Sigmoid colon (tissue), 7 donors: Measurements from ENCODE around the gene SPATS2L. TPM values are rescaled to one million over a fixed set of nuclear protein-coding genes. Genes with fewer than 3 reads are reported as not detected.

Experiments used
- DNase-seq: peaks from one replicate; pipeline ENCODE4 v3.0.0-alpha.2; 2019
- H3K27ac ChIP-seq, 4 donors: fragments of 200-600 bp; sonication (generic); one replicate each; pipeline ENCODE4 v1.5.1; 2016 to 2019; ENCODE audit warnings: mild to moderate bottlenecking in 1 of 4
- H3K27me3 ChIP-seq, 3 donors: fragments of 200-600 bp; sonication (generic); one replicate each; pipeline ENCODE4 v1.5.1; 2019; ENCODE audit warnings: mild to moderate bottlenecking in 1 of 3
- H3K36me3 ChIP-seq, 4 donors: fragments of 200-600 bp; sonication (generic); one replicate each; pipeline ENCODE4 v1.5.1; 2016 to 2019
- H3K4me1 ChIP-seq, 4 donors: fragments of 200-600 bp; sonication (generic); one replicate each; pipeline ENCODE4 v1.5.1; 2017 to 2019
- H3K4me3 ChIP-seq, 4 donors: fragments of 200-600 bp; sonication (generic); one replicate each; pipeline ENCODE4 v1.5.1; 2017 to 2019; ENCODE audit warnings: mild to moderate bottlenecking in 2 of 4, moderate library complexity in 1 of 4
- H3K9me3 ChIP-seq, 4 donors: fragments of 200-600 bp in 3 of 4; sonication (generic) in 3 of 4; one replicate each; pipeline versions ENCODE4 v1.5.1 to v1.6.1; 2013 to 2019
- CTCF ChIP-seq, 4 experiments: fragments of 450-650 bp in 3 of 4; fragments of 200-600 bp in 1 of 4; IDR thresholded peaks; one replicate each; pipeline ENCODE4 v1.5.1; 2016 to 2019; ENCODE audit warnings: antibody characterized with exemption in 4 of 4, mild to moderate bottlenecking in 3 of 4, moderate library complexity in 2 of 4
- EP300 ChIP-seq, 4 donors: sonication (generic); formaldehyde crosslinking; IDR thresholded peaks; one replicate each; pipeline ENCODE4 v1.6.1; 2017; ENCODE audit warnings: antibody characterized with exemption in 4 of 4
- POLR2A ChIP-seq, 2 donors: fragments of 450-650 bp; IDR thresholded peaks; one replicate each; pipeline ENCODE4 v1.6.1; 2016; ENCODE audit warnings: antibody characterized with exemption in 2 of 2, mild to moderate bottlenecking in 2 of 2, moderate library complexity in 2 of 2
- POLR2AphosphoS5 ChIP-seq, 4 donors: sonication (generic); formaldehyde crosslinking; IDR thresholded peaks; one replicate each; pipeline ENCODE4 v1.6.1; 2017; ENCODE audit warnings: antibody characterized with exemption in 4 of 4
- WGBS, 2 donors: extraction: QIAGEN DNeasy Blood & Tissue Kit; methylation state at CpG; one replicate each; pipeline ENCODE4 v1.1.7; 2013; 5-methylcytosine and 5-hydroxymethylcytosine counted together
- intact Hi-C: fragments of 100-400 bp; cut with DNase I; formaldehyde crosslinking; loops from one replicate; pipeline ENCODE4 v1.15.1; 2023
- polyA plus RNA-seq, 3 donors: library from polyadenylated mRNA; stranded (reverse); fragments of 200-250 nt; gene quantifications; one replicate each; pipeline ENCODE4 v1.2.3, GENCODE V29; 2013
- total RNA-seq, 4 donors: library from RNA; depleted of rRNA; stranded (reverse); fragments of >200 nt; gene quantifications; one replicate each; pipeline ENCODE4 v1.1.0, GENCODE V29; 2016
- donor health status: healthy with polysubstance abuse.
- donor health status: Bipolar disorder and iron deficiency.
- donor health status: healthy.

Gene SPATS2L
- total RNA-seq, result 100 to 1,000 TPM in 2 of 4 donors, 10 to 100 TPM in 2; 63.5 to 153 (median 89.0) TPM
- polyA plus RNA-seq, result 100 to 1,000 TPM; 103 to 305 (median 167) TPM

GRCh38 chr2:200306196-200306930 lies at the start of gene SPATS2L:
TSS of gene SPATS2L (plus strand) at chr2:200306693. CDS start at chr2:200389245, 82,552 bp downstream.
- intact Hi-C loops, result loop anchor here (5.0 kb wide), 5 partner anchors 41 to 324 kb away; no protein-coding TSS in a partner anchor
- Histone ChIP-seq H3K4me1 (peaks cover 0 to 42% (median 26%) of the 10 kb centered on the region in 4 donors), H3K27ac (peak within 1 kb of the TSS; percentile 92 to 95 (median 93)), H3K36me3 (no peaks in the 10 kb centered on the region), H3K4me3 (peak within 1 kb of the TSS; percentile 77 to 98 (median 90)), H3K27me3 (no peaks in the 10 kb centered on the region), H3K9me3 (no peaks in the 10 kb centered on the region)
- peak; percentile 93 for DNase-seq
- WGBS, 2 donors, result 1% methylated on average over 69 of the region's 69 CpGs
- TF ChIP-seq CTCF (IDR thresholded peaks at IDR 0.05) (no peak), POLR2A (IDR thresholded peaks at IDR 0.05) (peak; percentile 35 to 40), POLR2AphosphoS5 (IDR thresholded peaks at IDR 0.05) (peak; percentile 75 to 89 (median 78)), EP300 (IDR thresholded peaks at IDR 0.05) (no peak)

- H3K4me3 ChIP-seq, result no peak overlapping the region
- no peaks in the 10 kb centered on the region for H3K36me3 ChIP-seq
- intact Hi-C loops, result no loop called here
- WGBS, 2 donors, result 92 to 95% methylated on average over 6 of the region's 6 CpGs
- no peak for TF ChIP-seq EP300 (IDR thresholded peaks at IDR 0.05)
- TF ChIP-seq POLR2A (IDR thresholded peaks at IDR 0.05), result no peak
- TF ChIP-seq POLR2AphosphoS5 (IDR thresholded peaks at IDR 0.05), result no peak
- no peak for TF ChIP-seq CTCF (IDR thresholded peaks at IDR 0.05)
- no peak for DNase-seq
- H3K27ac ChIP-seq, result no peak overlapping the region
- no peaks in the 10 kb centered on the region for H3K9me3 ChIP-seq
- no peaks in the 10 kb centered on the region for H3K27me3 ChIP-seq
- peaks cover 0 to 10% (median 3%) of the 10 kb centered on the region in 4 donors for H3K4me1 ChIP-seq
These were observed 48.9 kb upstream of the SPATS2L start for GRCh38 chr2:200257570-200257969.

- Histone ChIP-seq H3K9me3 (no peaks in the 10 kb centered on the region), H3K27me3 (no peaks in the 10 kb centered on the region), H3K27ac (no peak overlapping the region), H3K4me3 (no peak overlapping the region), H3K4me1 (peaks cover 0 to 7% (median 3%) of the 10 kb centered on the region in 4 donors), H3K36me3 (no peaks in the 10 kb centered on the region)
- 70 to 86% methylated on average over 5 of the region's 5 CpGs for WGBS, 2 donors
- DNase-seq, result no peak
- no peak for TF ChIP-seq EP300 (IDR thresholded peaks at IDR 0.05)
- TF ChIP-seq POLR2A (IDR thresholded peaks at IDR 0.05), result no peak
- intact Hi-C loops, result no loop called here
These were observed 48.4 kb upstream of the SPATS2L start for GRCh38 chr2:200258081-200258480.

GRCh38 chr2:200258881-200259576 lies 47.5 kb upstream of the SPATS2L start:
- no peaks in the 10 kb centered on the region for H3K9me3 ChIP-seq
- H3K27me3 ChIP-seq, result no peaks in the 10 kb centered on the region
- 79 to 84% methylated on average over 7 of the region's 7 CpGs for WGBS, 2 donors
- no peaks in the 10 kb centered on the region for H3K36me3 ChIP-seq
- H3K27ac ChIP-seq, result no peak overlapping the region
- no peak for TF ChIP-seq POLR2AphosphoS5 (IDR thresholded peaks at IDR 0.05)
- no peak for TF ChIP-seq POLR2A (IDR thresholded peaks at IDR 0.05)
- no peak for TF ChIP-seq EP300 (IDR thresholded peaks at IDR 0.05)
- no peak for TF ChIP-seq CTCF (IDR thresholded peaks at IDR 0.05)
- H3K4me1 ChIP-seq, result no peaks in the 10 kb centered on the region
- no peak overlapping the region for H3K4me3 ChIP-seq
- intact Hi-C loops, result no loop called here
- no peak for DNase-seq

- WGBS, 2 donors, result 26 to 75% methylated on average over 5 of the region's 5 CpGs
- TF ChIP-seq EP300 (IDR thresholded peaks at IDR 0.05), result no peak
- no peak for TF ChIP-seq CTCF (IDR thresholded peaks at IDR 0.05)
- no peak for TF ChIP-seq POLR2AphosphoS5 (IDR thresholded peaks at IDR 0.05)
- TF ChIP-seq POLR2A (IDR thresholded peaks at IDR 0.05), result no peak
- intact Hi-C loops, result no loop called here
These were observed 46.9 kb upstream of the SPATS2L start for GRCh38 chr2:200259577-200259957.

More at GRCh38 chr2:200259577-200259957, 46.9 kb upstream of the SPATS2L start:
- Histone ChIP-seq H3K36me3 (no peaks in the 10 kb centered on the region), H3K9me3 (no peaks in the 10 kb centered on the region), H3K4me1 (no peaks in the 10 kb centered on the region), H3K4me3 (no peak overlapping the region), H3K27ac (no peak overlapping the region), H3K27me3 (no peaks in the 10 kb centered on the region)
- no peak for DNase-seq
